COLO668 (cell line): Measurements from ENCODE around the gene NSD2.
"Not testable (repeated sequence)": the region's sequence is repeated elsewhere in the genome, so short reads cannot be mapped to it uniquely, and the experiment has no call there.

Source experiments
- DNase-seq: peaks from one replicate; lab custom pipeline; 2025; ENCODE audit not compliant: unreplicated experiment; lab: John Stamatoyannopoulos, UW

The NSD2 gene

GRCh38 chr4:1870578-1871443, at the start of gene NSD2:
Gene NSD2 (plus strand): TSS chr4:1871393. CDS start chr4:1900655, 29,262 bp downstream.
- peak; percentile 99 for DNase-seq

- no peak for DNase-seq
These were observed 49.3 kb upstream of the NSD2 start for GRCh38 chr4:1821679-1822567.

- DNase-seq: no peak
These were observed 48.3 kb upstream of the NSD2 start for GRCh38 chr4:1822568-1823544.

- DNase-seq: no peak
These were observed 47.7 kb upstream of the NSD2 start for GRCh38 chr4:1823545-1823932.

GRCh38 chr4:1824746-1825145, 46.4 kb upstream of the NSD2 start:
- DNase-seq: no peak

GRCh38 chr4:1825326-1825725, 45.9 kb upstream of the NSD2 start:
- no peak for DNase-seq

- no peak for DNase-seq
These were observed 44.5 kb upstream of the NSD2 start for GRCh38 chr4:1826531-1827350.

- DNase-seq: no peak
These were observed 41.0 kb upstream of the NSD2 start for GRCh38 chr4:1830234-1830633.

- DNase-seq: no peak
These were observed 40.5 kb upstream of the NSD2 start for GRCh38 chr4:1830642-1831228.

GRCh38 chr4:1831331-1831730, 39.9 kb upstream of the NSD2 start:
- DNase-seq: no peak

GRCh38 chr4:1832690-1833089, 38.5 kb upstream of the NSD2 start:
- DNase-seq: no peak

GRCh38 chr4:1833307-1834046, 37.7 kb upstream of the NSD2 start:
- DNase-seq: no peak

GRCh38 chr4:1834047-1834775, 37.0 kb upstream of the NSD2 start:
- no peak for DNase-seq

GRCh38 chr4:1835836-1836235, 35.4 kb upstream of the NSD2 start:
- DNase-seq: not testable (repeated sequence)

GRCh38 chr4:1836650-1837049, 34.5 kb upstream of the NSD2 start:
- no peak for DNase-seq

- DNase-seq: no peak
These were observed 34.1 kb upstream of the NSD2 start for GRCh38 chr4:1837069-1837468.

GRCh38 chr4:1839282-1839681, 31.9 kb upstream of the NSD2 start:
- no peak for DNase-seq

- no peak for DNase-seq
These were observed 29.8 kb upstream of the NSD2 start for GRCh38 chr4:1841201-1841886.
